MCF 10A (cell line): ENCODE results near the gene LAMP5. TPM values are rescaled to one million over a fixed set of nuclear protein-coding genes. Genes with fewer than 3 reads are reported as not detected.
A peak's percentile ranks its signal among the peaks of the same experiment; 100 is the strongest.

ENCODE experiments used
- BruUV-seq: library from RNA; stranded (reverse); fragments of 400-500 nt; replicated peaks from 2 replicates; lab custom pipeline; 2021; lab: Mats Ljungman, UMichigan
- CTCF ChIA-PET: fragments of 300-600 bp; sonication (Branson Sonifier 250); formaldehyde crosslinking; extraction: SDS; loops from one replicate; lab custom pipeline; 2021; ENCODE audit warnings: antibody characterized with exemption, inconsistent platforms; lab: Yijun Ruan, JAX
- POLR2A ChIA-PET: fragments of 300-600, 350-650 bp; sonication (Branson Sonifier 250); formaldehyde crosslinking; extraction: SDS; loops from one replicate; lab custom pipeline; 2020; ENCODE audit warnings: antibody characterized with exemption, inconsistent platforms; lab: Yijun Ruan, JAX
- DNase-seq: peaks from one replicate; pipeline ENCODE4 v3.0.0-alpha.2; 2018; ENCODE audit not compliant: unreplicated experiment
- H3K27ac Mint-ChIP-seq: one replicate; pipeline ENCODE4 v1.8.0; 2022; ENCODE audit warnings: mild to moderate bottlenecking, low read depth, mixed read lengths; ENCODE audit not compliant: unreplicated experiment
- H3K27me3 Mint-ChIP-seq: one replicate; pipeline ENCODE4 v1.8.0; 2022; ENCODE audit warnings: mixed read lengths; ENCODE audit not compliant: insufficient read depth, unreplicated experiment
- H3K36me3 Mint-ChIP-seq: one replicate; pipeline ENCODE4 v1.8.0; 2022; ENCODE audit warnings: mild to moderate bottlenecking, moderate library complexity, mixed read lengths; ENCODE audit not compliant: insufficient read depth, unreplicated experiment
- H3K4me1 Mint-ChIP-seq: one replicate; pipeline ENCODE4 v1.8.0; 2022; ENCODE audit warnings: mixed read lengths; ENCODE audit not compliant: insufficient read depth, unreplicated experiment
- H3K4me3 Mint-ChIP-seq: one replicate; pipeline ENCODE4 v1.8.0; 2022; ENCODE audit warnings: mild to moderate bottlenecking, moderate library complexity, mixed read lengths; ENCODE audit not compliant: unreplicated experiment
- H3K9me3 Mint-ChIP-seq: one replicate; pipeline ENCODE4 v1.8.0; 2022; ENCODE audit warnings: mixed read lengths; ENCODE audit not compliant: unreplicated experiment
- CTCF ChIP-seq: fragments of 200-600 bp; IDR thresholded peaks from one replicate; pipeline ENCODE4 v1.8.0; 2022; ENCODE audit warnings: antibody characterized with exemption, mild to moderate bottlenecking; ENCODE audit not compliant: unreplicated experiment
- intact Hi-C: fragments of 100-400 bp; cut with micrococcal nuclease; formaldehyde crosslinking; loops from 2 replicates; pipeline ENCODE4 v1.14.1; 2022
- total RNA-seq: library from RNA; stranded (reverse); gene quantifications from 2 replicates; pipeline ENCODE4 v1.2.3, GENCODE V29; 2022

Gene LAMP5
- total RNA-seq, 1 experiment from 2014 or later, result not detected

GRCh38 chr20:9503526-9504245, 10.7 kb upstream of the LAMP5 start:
- Mint-ChIP-seq H3K36me3 (peaks cover 4% of the 10 kb centered on the region), H3K4me1 (no peaks in the 10 kb centered on the region), H3K27ac (no peak overlapping the region), H3K27me3 (no peaks in the 10 kb centered on the region), H3K9me3 (no peaks in the 10 kb centered on the region), H3K4me3 (no peak overlapping the region)
- BruUV-seq, result no TSS peak
- POLR2A ChIA-PET, result interaction anchor here (0.6 kb wide), 1 partner anchor 881 kb away, joined by 3 read pairs; no protein-coding TSS in a partner anchor
- CTCF ChIA-PET, result interaction anchor here (0.6 to 1.0 kb wide), 2 partner anchors 39 to 96 kb away, joined by 3 read pairs; no protein-coding TSS in a partner anchor
- intact Hi-C loops, result no loop called here
- DNase-seq, result peak; percentile 25
- no peak for TF ChIP-seq CTCF

DNA sequence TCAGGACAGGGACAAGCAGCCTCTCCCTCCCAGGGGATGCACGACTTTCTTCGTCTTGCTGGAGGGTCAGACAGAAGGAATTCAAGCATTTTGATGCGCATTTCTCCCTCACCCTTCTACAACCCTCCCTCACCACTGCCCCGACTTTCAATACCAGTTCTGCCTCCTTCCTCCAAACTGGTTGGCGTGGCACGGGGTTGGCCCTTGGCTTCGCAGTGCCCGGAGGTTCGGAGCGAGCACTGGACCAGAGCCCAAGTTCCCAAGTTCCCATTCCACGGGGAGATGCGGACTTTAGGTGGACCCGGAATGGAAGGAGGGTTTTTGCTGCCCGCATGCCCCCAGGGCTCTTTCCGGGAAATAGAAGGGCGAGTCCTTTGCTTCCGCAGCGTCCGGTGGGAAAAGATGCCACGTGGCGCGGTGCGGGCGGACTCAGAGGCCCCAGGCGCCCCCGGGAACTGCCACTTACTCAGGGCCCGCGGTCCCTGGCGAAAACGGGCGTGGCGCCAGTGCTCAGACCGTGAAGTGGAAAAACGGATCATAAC, 8.0 kb upstream of the LAMP5 start:
- no peak for DNase-seq
- ChIA-PET POLR2A (no interaction called here), CTCF (no interaction called here)
- no peak for TF ChIP-seq CTCF
- Mint-ChIP-seq H3K9me3 (no peaks in the 10 kb centered on the region), H3K4me1 (no peaks in the 10 kb centered on the region), H3K27me3 (no peaks in the 10 kb centered on the region), H3K27ac (no peak overlapping the region), H3K4me3 (no peak overlapping the region), H3K36me3 (peaks cover 4% of the 10 kb centered on the region)
- intact Hi-C loops, result no loop called here
- BruUV-seq, result no TSS peak

DNA sequence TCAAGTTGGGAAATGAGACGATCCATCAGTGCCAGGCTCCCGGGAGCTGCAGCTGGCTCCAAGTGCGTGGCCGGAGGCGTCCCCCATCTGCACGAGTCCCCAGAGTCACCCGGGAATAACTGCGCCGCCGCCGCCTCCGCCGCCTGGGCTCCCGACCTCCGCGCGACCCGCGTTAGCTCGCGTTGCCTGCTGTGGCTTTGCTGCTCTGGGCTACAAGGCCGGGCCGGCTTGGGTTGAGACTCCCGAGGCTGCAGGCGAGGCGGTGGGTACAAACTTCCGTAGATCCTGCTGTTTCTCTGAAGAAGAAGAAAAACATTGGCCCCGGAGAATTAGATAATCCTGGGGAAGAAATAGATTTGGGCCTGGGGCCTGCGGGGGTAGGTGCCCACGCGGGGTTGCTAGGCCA, 7.4 kb upstream of the LAMP5 start:
- Mint-ChIP-seq H3K9me3 (no peaks in the 10 kb centered on the region), H3K36me3 (peaks cover 4% of the 10 kb centered on the region), H3K27me3 (no peaks in the 10 kb centered on the region), H3K4me3 (no peak overlapping the region), H3K27ac (no peak overlapping the region), H3K4me1 (no peaks in the 10 kb centered on the region)
- BruUV-seq, result no TSS peak
- DNase-seq, result no peak
- intact Hi-C loops, result no loop called here
- ChIA-PET POLR2A (no interaction called here), CTCF (no interaction called here)
- no peak for TF ChIP-seq CTCF

DNA sequence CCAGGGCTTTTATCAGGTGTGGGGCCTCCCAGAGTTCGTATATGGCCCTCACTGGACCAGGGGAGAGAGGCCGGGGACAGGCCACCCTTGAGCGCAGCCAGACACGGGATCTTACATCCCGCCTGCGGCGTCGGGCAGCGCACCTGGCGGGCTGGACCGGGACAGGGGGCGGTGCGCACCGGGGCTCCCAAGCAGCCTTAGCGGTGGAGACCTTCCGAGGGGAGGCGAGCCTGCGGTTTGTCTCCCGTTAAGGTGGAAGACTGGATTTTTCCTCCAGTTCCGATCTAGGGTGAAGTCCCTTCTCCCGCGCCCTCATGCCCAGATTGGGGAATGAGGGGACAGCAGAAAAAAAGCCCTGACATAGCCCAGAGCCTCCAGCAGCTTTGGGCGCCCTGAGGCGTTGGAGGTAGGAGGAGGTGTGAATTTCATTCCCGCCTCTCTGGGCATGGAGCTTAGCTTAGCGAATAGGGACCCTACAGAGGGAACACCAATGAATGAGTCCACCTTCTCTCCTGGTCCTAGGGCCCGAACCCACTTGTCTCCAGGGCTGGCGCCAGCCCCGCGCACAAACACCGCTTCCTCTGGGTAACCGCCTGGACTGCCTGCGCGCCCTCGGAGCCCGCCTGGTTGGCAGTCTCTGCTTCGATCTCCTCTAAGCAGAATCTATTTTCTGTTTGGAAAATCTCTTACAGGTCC, 6.7 kb upstream of the LAMP5 start:
- BruUV-seq, result no TSS peak
- Mint-ChIP-seq H3K36me3 (peaks cover 4% of the 10 kb centered on the region), H3K4me3 (no peak overlapping the region), H3K27ac (no peak overlapping the region), H3K27me3 (no peaks in the 10 kb centered on the region), H3K9me3 (no peaks in the 10 kb centered on the region), H3K4me1 (no peaks in the 10 kb centered on the region)
- intact Hi-C loops, result no loop called here
- no peak for DNase-seq
- ChIA-PET CTCF (no interaction called here), POLR2A (no interaction called here)
- no peak for TF ChIP-seq CTCF
